ENCODE data around the gene ERAP2. TPM values are rescaled to one million over a fixed set of nuclear protein-coding genes. Genes with fewer than 3 reads are reported as not detected.

Gene ERAP2
- total and polyA plus RNA-seq, 4 donors: 2.9 to 5.7 (median 4.1) TPM

- Histone ChIP-seq H3K27ac (ENCODE audit: low read depth, low read length) (no peak overlapping the region), H3K4me1 (ENCODE audit: control insufficient read depth, insufficient read depth, low read length) (no peaks in the 10 kb centered on the region), H3K9me3 (ENCODE audit: control insufficient read depth, insufficient read depth, low read length) (no peaks in the 10 kb centered on the region), H3K27me3 (ENCODE audit: control insufficient read depth, insufficient read depth, low read length) (no peaks in the 10 kb centered on the region), H3K4me3 (ENCODE audit: low read depth, low read length) (no peak overlapping the region), H3K36me3 (ENCODE audit: control insufficient read depth, insufficient read depth, low read length) (no peaks in the 10 kb centered on the region)
- peak in 1 of 6 donors; percentile 36 for DNase-seq (ENCODE audit: low read depth in 4 of 6, low spot score in 6 of 6)
- 67% methylated on average over 4 of the region's 5 CpGs for WGBS (ENCODE audit: insufficient coverage)
Measured at GRCh38 chr5:96885518-96886338, 9.4 kb downstream of the ERAP2 start.

- Histone ChIP-seq H3K27me3 (ENCODE audit: control insufficient read depth, insufficient read depth, low read length) (no peaks in the 10 kb centered on the region), H3K36me3 (ENCODE audit: control insufficient read depth, insufficient read depth, low read length) (no peaks in the 10 kb centered on the region), H3K9me3 (ENCODE audit: control insufficient read depth, insufficient read depth, low read length) (no peaks in the 10 kb centered on the region), H3K4me3 (ENCODE audit: low read depth, low read length) (no peak overlapping the region), H3K27ac (ENCODE audit: low read depth, low read length) (no peak overlapping the region), H3K4me1 (ENCODE audit: control insufficient read depth, insufficient read depth, low read length) (no peaks in the 10 kb centered on the region)
- WGBS (ENCODE audit: insufficient coverage): 60% methylated on average over 3 of the region's 4 CpGs
- peak in 1 of 6 donors; percentile 37 for DNase-seq (ENCODE audit: low read depth in 4 of 6, low spot score in 6 of 6)
Measured at GRCh38 chr5:96893342-96893741, 17.0 kb downstream of the ERAP2 start.

GRCh38 chr5:96896276-96896675, 20.0 kb downstream of the ERAP2 start:
- no peaks in the 10 kb centered on the region for H3K27me3 ChIP-seq (ENCODE audit: control insufficient read depth, insufficient read depth, low read length)
- no peak overlapping the region for H3K4me3 ChIP-seq (ENCODE audit: low read depth, low read length)
- no peaks in the 10 kb centered on the region for H3K36me3 ChIP-seq (ENCODE audit: control insufficient read depth, insufficient read depth, low read length)
- WGBS (ENCODE audit: insufficient coverage): no CpG with 5 or more reads among the region's 4 CpGs
- no peak for DNase-seq (ENCODE audit: low read depth in 4 of 6, low spot score in 6 of 6)
- no peak overlapping the region for H3K27ac ChIP-seq (ENCODE audit: low read depth, low read length)
- no peaks in the 10 kb centered on the region for H3K9me3 ChIP-seq (ENCODE audit: control insufficient read depth, insufficient read depth, low read length)
- no peaks in the 10 kb centered on the region for H3K4me1 ChIP-seq (ENCODE audit: control insufficient read depth, insufficient read depth, low read length)

GRCh38 chr5:96896806-96897205, 20.5 kb downstream of the ERAP2 start:
- no peak overlapping the region for H3K27ac ChIP-seq (ENCODE audit: low read depth, low read length)
- H3K4me3 ChIP-seq (ENCODE audit: low read depth, low read length): no peak overlapping the region
- no peaks in the 10 kb centered on the region for H3K36me3 ChIP-seq (ENCODE audit: control insufficient read depth, insufficient read depth, low read length)
- no peak for DNase-seq (ENCODE audit: low read depth in 4 of 6, low spot score in 6 of 6)
- H3K4me1 ChIP-seq (ENCODE audit: control insufficient read depth, insufficient read depth, low read length): no peaks in the 10 kb centered on the region
- no CpG with 5 or more reads among the region's 3 CpGs for WGBS (ENCODE audit: insufficient coverage)
- no peaks in the 10 kb centered on the region for H3K9me3 ChIP-seq (ENCODE audit: control insufficient read depth, insufficient read depth, low read length)
- H3K27me3 ChIP-seq (ENCODE audit: control insufficient read depth, insufficient read depth, low read length): no peaks in the 10 kb centered on the region

- WGBS (ENCODE audit: insufficient coverage): 89% methylated on average over 3 of the region's 6 CpGs
Measured at GRCh38 chr5:96901384-96901783, 25.1 kb downstream of the ERAP2 start.

GRCh38 chr5:96901841-96902240, 25.5 kb downstream of the ERAP2 start:
- DNase-seq (ENCODE audit: low read depth in 4 of 6, low spot score in 6 of 6): no peak
- WGBS (ENCODE audit: insufficient coverage): 83% methylated on average over 1 of the region's 1 CpG
- Histone ChIP-seq H3K27ac (ENCODE audit: low read depth, low read length) (no peak overlapping the region), H3K9me3 (ENCODE audit: control insufficient read depth, insufficient read depth, low read length) (no peaks in the 10 kb centered on the region), H3K36me3 (ENCODE audit: control insufficient read depth, insufficient read depth, low read length) (no peaks in the 10 kb centered on the region), H3K4me1 (ENCODE audit: control insufficient read depth, insufficient read depth, low read length) (no peaks in the 10 kb centered on the region), H3K27me3 (ENCODE audit: control insufficient read depth, insufficient read depth, low read length) (no peaks in the 10 kb centered on the region), H3K4me3 (ENCODE audit: low read depth, low read length) (no peak overlapping the region)

More at GRCh38 chr5:96901384-96901783, 25.1 kb downstream of the ERAP2 start:
- DNase-seq (ENCODE audit: low read depth in 4 of 6, low spot score in 6 of 6): no peak
- no peaks in the 10 kb centered on the region for H3K9me3 ChIP-seq (ENCODE audit: control insufficient read depth, insufficient read depth, low read length)
- H3K27ac ChIP-seq (ENCODE audit: low read depth, low read length): no peak overlapping the region
- no peaks in the 10 kb centered on the region for H3K4me1 ChIP-seq (ENCODE audit: control insufficient read depth, insufficient read depth, low read length)
- H3K4me3 ChIP-seq (ENCODE audit: low read depth, low read length): no peak overlapping the region
- no peaks in the 10 kb centered on the region for H3K36me3 ChIP-seq (ENCODE audit: control insufficient read depth, insufficient read depth, low read length)
- H3K27me3 ChIP-seq (ENCODE audit: control insufficient read depth, insufficient read depth, low read length): no peaks in the 10 kb centered on the region

GRCh38 chr5:96902876-96903275, 26.6 kb downstream of the ERAP2 start:
- Histone ChIP-seq H3K36me3 (ENCODE audit: control insufficient read depth, insufficient read depth, low read length) (no peaks in the 10 kb centered on the region), H3K27me3 (ENCODE audit: control insufficient read depth, insufficient read depth, low read length) (no peaks in the 10 kb centered on the region), H3K4me3 (ENCODE audit: low read depth, low read length) (no peak overlapping the region), H3K27ac (ENCODE audit: low read depth, low read length) (no peak overlapping the region), H3K9me3 (ENCODE audit: control insufficient read depth, insufficient read depth, low read length) (no peaks in the 10 kb centered on the region), H3K4me1 (ENCODE audit: control insufficient read depth, insufficient read depth, low read length) (no peaks in the 10 kb centered on the region)
- WGBS (ENCODE audit: insufficient coverage): 100% methylated on average over 2 of the region's 3 CpGs
- DNase-seq (ENCODE audit: low read depth in 4 of 6, low spot score in 6 of 6): no peak

GRCh38 chr5:96903300-96903699, 27.0 kb downstream of the ERAP2 start:
- no peak overlapping the region for H3K27ac ChIP-seq (ENCODE audit: low read depth, low read length)
- WGBS (ENCODE audit: insufficient coverage): no CpG with 5 or more reads among the region's 2 CpGs
- no peak overlapping the region for H3K4me3 ChIP-seq (ENCODE audit: low read depth, low read length)
- H3K9me3 ChIP-seq (ENCODE audit: control insufficient read depth, insufficient read depth, low read length): no peaks in the 10 kb centered on the region
- H3K4me1 ChIP-seq (ENCODE audit: control insufficient read depth, insufficient read depth, low read length): no peaks in the 10 kb centered on the region
- no peaks in the 10 kb centered on the region for H3K36me3 ChIP-seq (ENCODE audit: control insufficient read depth, insufficient read depth, low read length)
- no peak for DNase-seq (ENCODE audit: low read depth in 4 of 6, low spot score in 6 of 6)
- H3K27me3 ChIP-seq (ENCODE audit: control insufficient read depth, insufficient read depth, low read length): no peaks in the 10 kb centered on the region

GRCh38 chr5:96904054-96904931, 28.0 kb downstream of the ERAP2 start:
- Histone ChIP-seq H3K4me3 (ENCODE audit: low read depth, low read length) (no peak overlapping the region), H3K9me3 (ENCODE audit: control insufficient read depth, insufficient read depth, low read length) (no peaks in the 10 kb centered on the region), H3K27ac (ENCODE audit: low read depth, low read length) (no peak overlapping the region), H3K27me3 (ENCODE audit: control insufficient read depth, insufficient read depth, low read length) (no peaks in the 10 kb centered on the region), H3K36me3 (ENCODE audit: control insufficient read depth, insufficient read depth, low read length) (no peaks in the 10 kb centered on the region), H3K4me1 (ENCODE audit: control insufficient read depth, insufficient read depth, low read length) (no peaks in the 10 kb centered on the region)
- no peak for DNase-seq (ENCODE audit: low read depth in 4 of 6, low spot score in 6 of 6)
- WGBS (ENCODE audit: insufficient coverage): 100% methylated on average over 1 of the region's 3 CpGs
